WERI-Rb-1 (cell line): Measurements from ENCODE around the gene CASP9.
"Not testable (repeated sequence)": the region's sequence is repeated elsewhere in the genome, so short reads cannot be mapped to it uniquely, and the experiment has no call there.

Experiments
- DNase-seq: peaks from one replicate; pipeline ENCODE4 v3.0.0-alpha.2; 2020
- H3K27ac ChIP-seq: fragments of 250-450 bp; sonication (Bioruptor Pico); 2 replicates; pipeline ENCODE4 v1.5.1; 2020; ENCODE audit warnings: mild to moderate bottlenecking, moderate library complexity
- H3K27me3 ChIP-seq: fragments of 250-450 bp; sonication (Bioruptor Pico); 2 replicates; pipeline ENCODE4 v1.5.1; 2021; ENCODE audit warnings: mild to moderate bottlenecking, low read depth, moderate library complexity; ENCODE audit not compliant: insufficient read depth, severe bottlenecking
- H3K36me3 ChIP-seq: fragments of 250-450 bp; sonication (Bioruptor Pico); 2 replicates; pipeline ENCODE4 v1.5.1; 2020; ENCODE audit warnings: mild to moderate bottlenecking, moderate library complexity
- H3K4me3 ChIP-seq: 2 replicates; pipeline ENCODE4 v1.5.1; 2011; ENCODE audit warnings: low read depth, mild to moderate bottlenecking, control low read depth, low read length
- H3K9me3 ChIP-seq: fragments of 250-450 bp; sonication (Bioruptor Pico); 2 replicates; pipeline ENCODE4 v1.5.1; 2021; ENCODE audit warnings: mild to moderate bottlenecking, moderate library complexity; ENCODE audit not compliant: severe bottlenecking
- CTCF ChIP-seq: IDR thresholded peaks from 2 replicates; pipeline ENCODE4 v1.5.1; 2011; ENCODE audit warnings: low read depth, mild to moderate bottlenecking, control low read depth, inconsistent platforms, low read length

The CASP9 gene

GRCh38 chr1:15525050-15526020, 1.3 kb upstream of the CASP9 start:
- TF ChIP-seq CTCF, result no peak
- DNase-seq, result peak; percentile 25
- Histone ChIP-seq H3K9me3 (no peaks in the 10 kb centered on the region), H3K27ac (peak overlapping the region; percentile 52), H3K27me3 (no peaks in the 10 kb centered on the region), H3K36me3 (peaks cover 9% of the 10 kb centered on the region; the same call in 1 of the 2 replicates), H3K4me3 (peak overlapping the region; percentile 93)

DNA sequence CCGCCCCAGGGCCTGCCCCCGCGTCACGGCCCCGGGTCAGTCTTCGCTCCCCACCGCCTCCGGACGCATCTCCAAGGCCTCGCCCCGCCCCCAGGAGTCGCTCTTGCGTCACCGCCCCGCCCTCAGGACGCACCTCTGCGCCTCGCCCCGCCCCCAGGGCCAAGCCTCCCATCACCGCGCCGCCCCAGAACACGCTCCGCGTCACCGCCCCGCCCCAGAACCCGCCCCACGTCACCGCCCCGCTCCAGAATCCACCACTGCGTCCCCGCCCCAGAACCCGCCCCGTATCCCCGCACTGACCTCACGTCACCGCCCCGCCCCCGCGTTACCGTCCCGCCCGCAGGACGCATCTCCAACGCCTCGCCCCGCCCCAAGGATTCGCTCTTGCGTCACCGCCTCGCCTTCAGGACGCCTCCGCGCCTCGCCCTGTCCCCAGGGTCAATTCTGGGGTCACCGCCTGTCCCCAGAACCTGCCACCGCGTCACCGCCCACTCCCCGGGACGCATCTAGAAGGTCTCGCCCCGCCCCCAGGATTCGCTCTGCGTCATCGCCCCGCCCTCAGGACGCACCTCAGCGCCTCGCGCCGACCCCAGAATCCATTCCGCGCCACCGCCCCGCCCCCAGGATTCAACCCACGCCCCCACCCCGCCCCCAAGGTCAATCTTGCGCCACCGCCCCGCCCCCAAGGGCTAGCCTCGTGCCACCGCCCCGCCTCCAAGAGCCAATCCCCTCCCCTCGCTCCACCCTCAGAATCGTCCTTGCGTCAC, 451 bp upstream of the CASP9 start:
- Histone ChIP-seq H3K27me3 (no peaks in the 10 kb centered on the region), H3K9me3 (no peaks in the 10 kb centered on the region), H3K27ac (peak overlapping the region; percentile 97), H3K36me3 (peaks cover 7% of the 10 kb centered on the region; the same call in 1 of the 2 replicates), H3K4me3 (peak overlapping the region; percentile 70)
- DNase-seq, result peak; percentile 99
- TF ChIP-seq CTCF, result no peak

- 0 out of 2 replicates have a peak, but pooled peaks cover 2% of the 10 kb centered on the region for H3K36me3 ChIP-seq
- DNase-seq, result no peak
- no peak for TF ChIP-seq CTCF
- H3K27me3 ChIP-seq, result no peaks in the 10 kb centered on the region
- no peaks in the 10 kb centered on the region for H3K9me3 ChIP-seq
- H3K4me3 ChIP-seq, result peak overlapping the region; percentile 70
- H3K27ac ChIP-seq, result peak overlapping the region; percentile 85
Measured at GRCh38 chr1:15523104-15524020, 653 bp downstream of the CASP9 start.

DNA sequence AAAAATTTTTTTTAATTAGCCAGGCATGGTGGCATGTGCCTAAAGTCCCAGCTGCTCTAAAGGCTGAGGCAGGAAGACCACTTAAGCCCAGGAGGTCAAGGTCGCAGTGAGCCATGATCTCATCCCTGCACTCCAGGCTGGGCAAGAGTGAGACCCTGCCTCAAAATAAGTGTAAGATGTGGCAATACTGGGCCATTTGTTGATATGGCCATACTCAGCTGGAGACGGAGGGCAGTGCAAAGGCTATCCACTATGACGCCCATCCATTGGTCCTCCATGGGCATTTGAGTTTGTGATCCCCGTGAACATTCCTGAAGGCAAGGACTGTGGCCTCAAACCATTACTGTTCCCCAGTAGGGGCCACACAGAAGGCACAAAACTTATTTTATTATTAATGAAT, 1.5 kb downstream of the CASP9 start:
- TF ChIP-seq CTCF, result no peak
- no peak overlapping the region for H3K27ac ChIP-seq
- DNase-seq, result no peak
- 0 out of 2 replicates have a peak, but pooled peaks cover 2% of the 10 kb centered on the region for H3K36me3 ChIP-seq
- no peak overlapping the region for H3K4me3 ChIP-seq
- H3K27me3 ChIP-seq, result no peaks in the 10 kb centered on the region
- no peaks in the 10 kb centered on the region for H3K9me3 ChIP-seq

DNA sequence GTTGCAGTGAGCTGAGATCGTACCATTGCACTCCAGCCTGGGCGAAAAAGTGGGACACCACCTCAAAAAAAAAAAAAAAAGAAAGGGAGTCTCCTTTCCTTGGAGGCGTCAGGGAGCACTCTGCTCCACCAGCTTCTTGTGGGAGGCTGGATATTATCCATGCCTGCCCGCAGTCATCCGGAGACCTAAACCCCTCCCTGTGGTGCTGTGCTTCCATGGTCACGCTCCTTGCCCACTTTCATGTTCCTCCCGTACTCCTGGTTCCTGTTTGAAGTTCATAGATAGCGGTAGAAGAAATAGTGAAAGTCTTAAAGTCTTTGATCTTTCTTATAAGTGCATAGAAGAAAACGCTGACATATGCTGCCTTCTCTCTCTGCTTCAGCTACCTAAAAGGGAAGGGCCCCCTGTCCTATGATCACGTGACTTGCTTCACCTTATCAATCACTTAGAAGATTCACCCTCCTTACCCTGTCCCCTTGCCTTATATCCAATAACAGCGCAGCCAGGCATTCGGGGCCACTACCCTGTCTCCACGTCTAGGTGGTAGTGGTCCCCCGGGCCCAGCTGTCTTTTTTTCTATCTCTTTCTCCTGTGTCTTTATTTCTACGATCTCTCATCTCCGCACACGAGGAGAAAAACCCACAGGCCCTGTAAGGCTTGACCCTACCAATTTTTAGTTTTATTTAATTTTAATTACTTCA, 2.7 kb downstream of the CASP9 start:
- H3K9me3 ChIP-seq, H3K27ac ChIP-seq, DNase-seq, H3K4me3 ChIP-seq, H3K27me3 ChIP-seq: not testable (repeated sequence)
- H3K36me3 ChIP-seq, result peaks cover 10% of the 10 kb centered on the region; the same call in 1 of the 2 replicates
